NOMO-1 treated with dmso at 0.1 percent for 144 hours (cell line): ENCODE data around the gene TROAP.
"Not testable (repeated sequence)": the region's sequence is repeated elsewhere in the genome, so short reads cannot be mapped to it uniquely, and the experiment has no call there.

Experiments
- DNase-seq: peaks from one replicate; lab custom pipeline; 2025; ENCODE audit not compliant: unreplicated experiment; lab: John Stamatoyannopoulos, UW

The TROAP gene

GRCh38 chr12:49366096-49366651, 43.1 kb downstream of the TROAP start:
- DNase-seq = no peak

DNA sequence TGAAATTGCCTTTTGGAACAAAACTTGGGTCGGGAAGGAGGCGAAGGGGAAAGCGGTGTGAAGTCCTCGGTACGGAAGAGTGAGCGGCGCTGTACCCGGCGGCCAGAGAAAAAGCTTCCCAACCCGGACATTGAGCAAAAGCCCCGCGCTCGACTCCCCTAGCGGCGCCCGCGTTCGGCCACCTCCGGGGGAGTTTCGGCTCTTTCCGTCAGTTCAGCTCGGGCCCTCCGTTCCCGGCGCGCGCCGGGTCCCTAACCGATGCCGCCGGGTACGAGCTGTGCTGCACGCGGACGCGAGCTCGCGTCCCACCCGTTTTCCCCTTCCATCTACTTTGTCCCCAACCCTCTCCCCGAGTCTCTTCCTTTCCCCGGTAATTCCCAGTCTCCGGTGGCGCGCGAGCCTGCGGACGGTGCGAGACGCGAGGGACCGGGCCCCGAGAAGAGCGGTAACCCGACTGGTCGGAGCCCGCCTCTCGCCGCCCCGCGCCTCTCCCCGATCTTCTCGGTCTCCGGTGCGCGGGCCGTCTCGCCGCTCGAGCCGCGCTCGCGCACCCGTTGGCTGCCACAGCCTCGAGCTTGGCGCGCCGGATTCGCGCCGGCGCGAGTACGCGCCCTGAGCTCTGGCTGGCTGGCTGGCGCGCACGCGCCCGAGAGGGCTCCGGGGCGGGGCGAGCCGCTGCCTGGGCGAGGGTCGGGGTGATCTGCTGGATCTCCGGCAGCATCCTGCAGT, 43.8 kb downstream of the TROAP start:
- peak; percentile 86 for DNase-seq

DNA sequence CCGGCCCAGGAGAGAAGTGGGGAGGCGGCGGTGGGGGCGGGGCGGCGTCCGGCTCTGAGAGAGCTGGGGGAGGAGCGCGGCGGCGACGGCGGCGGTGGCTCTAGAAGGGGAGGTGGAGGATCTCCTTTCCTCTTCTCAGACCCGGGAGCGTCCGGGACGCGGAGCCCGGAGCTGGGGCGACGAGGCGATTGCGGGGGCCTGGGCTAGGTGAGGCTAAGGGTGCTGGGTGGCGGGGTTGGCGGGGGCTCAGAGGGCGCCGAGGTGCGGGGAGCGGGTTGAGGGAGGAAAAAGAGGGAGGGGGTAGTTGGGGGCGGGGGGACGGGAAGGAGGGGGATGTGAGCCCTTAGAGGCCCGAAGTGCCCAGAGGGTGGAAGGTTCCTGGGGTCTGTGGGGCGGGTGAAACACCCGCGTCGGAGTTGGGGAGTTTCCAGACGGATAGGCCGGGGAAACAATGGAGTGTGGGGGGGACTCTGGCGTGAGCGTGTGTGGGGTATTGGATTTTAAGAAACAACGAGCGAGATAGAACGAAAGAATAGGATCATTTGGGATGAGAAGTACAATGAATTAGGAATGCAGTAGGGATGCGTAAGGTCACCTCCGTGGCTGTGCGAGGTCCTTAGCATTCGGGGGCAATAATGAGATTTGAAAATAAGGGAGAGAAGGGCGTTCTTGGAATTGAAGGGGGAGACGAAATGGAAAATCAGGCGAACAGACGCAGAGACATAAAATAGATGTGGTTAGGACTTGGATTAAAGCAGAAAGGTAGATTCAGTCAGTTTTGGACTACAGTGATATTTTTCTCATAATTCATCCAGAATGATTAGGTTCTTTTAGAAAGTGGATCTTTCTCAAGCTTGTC, 44.6 kb downstream of the TROAP start, which contains the start of gene SPATS2:
SPATS2 (plus strand) TSS at position 82 of the 859 bp plus-strand sequence. CDS start 93,551 bp downstream, outside the sequence.
- no peak for DNase-seq

DNA sequence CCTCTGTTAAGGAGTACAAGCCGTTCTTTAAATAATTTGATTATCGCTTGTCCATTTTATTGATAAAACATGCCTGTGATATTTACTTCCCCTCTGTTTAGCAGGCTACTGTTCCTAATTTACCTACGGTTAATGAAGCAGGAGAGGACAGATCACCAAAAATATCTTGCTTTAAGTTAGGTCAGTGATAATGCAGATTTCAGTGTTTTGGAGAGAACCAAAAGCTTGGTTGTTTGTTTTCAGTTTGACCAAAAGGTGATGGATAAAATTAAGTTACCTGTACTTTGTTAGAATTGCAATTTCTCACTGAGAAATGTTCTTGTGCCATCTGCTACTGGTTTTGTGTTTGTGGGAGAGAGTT, 45.2 kb downstream of the TROAP start:
- DNase-seq = no peak

DNA sequence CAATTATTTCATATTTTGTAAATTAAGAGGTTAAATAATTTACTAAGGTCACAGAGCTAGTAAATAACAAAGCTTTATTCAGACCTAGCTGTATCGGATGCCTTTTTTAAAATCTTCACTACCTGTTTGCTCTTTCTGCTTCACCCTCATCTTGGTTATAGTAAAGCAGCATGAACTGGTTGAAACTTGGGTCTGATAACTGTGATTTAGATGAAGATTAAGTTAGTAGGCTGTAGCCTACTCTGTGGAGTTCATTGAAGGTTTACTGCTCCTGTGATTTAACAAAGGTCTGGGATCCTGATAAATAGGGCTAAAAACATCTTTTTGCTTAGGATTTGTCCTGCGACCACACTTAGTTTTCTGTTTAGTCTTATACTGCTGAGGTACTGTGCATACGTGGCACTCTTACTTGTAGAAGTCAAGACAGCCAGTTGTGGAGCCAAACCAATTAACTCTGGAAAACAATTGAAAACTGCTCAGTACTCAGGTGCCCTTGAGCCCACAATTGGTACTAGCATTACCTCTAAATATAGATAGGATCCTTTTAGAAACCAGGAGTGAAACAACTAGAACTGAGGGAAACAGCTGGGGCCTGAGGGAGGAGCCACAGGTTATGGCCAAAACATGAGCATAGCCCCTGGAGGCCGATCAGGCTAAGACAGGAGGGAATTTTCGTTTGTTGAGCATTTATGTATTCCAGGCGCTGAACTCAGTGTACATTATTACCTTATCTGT, 46.5 kb downstream of the TROAP start:
- DNase-seq = peak; percentile 37

GRCh38 chr12:49370539-49370938, 47.5 kb downstream of the TROAP start:
- no peak for DNase-seq

GRCh38 chr12:49375406-49375805, 52.4 kb downstream of the TROAP start:
- no peak for DNase-seq

GRCh38 chr12:49377386-49377785, 54.3 kb downstream of the TROAP start:
- DNase-seq = no peak

- DNase-seq = not testable (repeated sequence)
Observed at GRCh38 chr12:49380184-49380583, 57.1 kb downstream of the TROAP start.
